CD4-positive, alpha-beta T cell treated with Interleukin-4 for 1 hour (primary cell): Measurements from ENCODE around the gene SPINK9.
A peak's percentile ranks its signal among the peaks of the same experiment; 100 is the strongest.

Experiments used
- DNase-seq, 2 donors: peaks; one replicate each; pipeline ENCODE4 v3.0.0-alpha.2; 2020 to 2022

Gene SPINK9

GRCh38 chr5:148372166-148372725 lies 36.9 kb downstream of the SPINK9 start:
- DNase-seq = no peak

GRCh38 chr5:148372893-148373292 lies 37.5 kb downstream of the SPINK9 start:
- no peak for DNase-seq

GRCh38 chr5:148374690-148375360 lies 39.5 kb downstream of the SPINK9 start:
- peak; percentile 34 to 41 for DNase-seq

DNA sequence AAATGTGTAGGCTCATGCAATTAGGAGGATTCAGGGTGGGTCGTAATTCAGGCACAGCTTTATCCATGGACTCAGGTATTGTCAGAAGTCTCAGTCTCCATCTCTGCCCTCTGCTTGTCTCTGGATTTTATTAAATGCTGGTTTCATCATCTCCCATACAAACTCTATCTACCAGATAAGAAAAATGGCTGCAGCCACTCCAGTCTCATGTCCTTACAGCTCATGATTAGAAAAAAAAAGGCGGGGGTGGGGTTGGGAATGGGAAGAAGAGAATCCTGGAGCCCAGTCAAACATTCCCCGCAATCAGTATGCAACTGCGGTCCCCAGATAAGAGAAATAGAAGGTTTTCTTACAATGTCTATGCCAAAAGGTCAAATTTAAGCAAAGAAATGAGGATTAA lies 40.8 kb downstream of the SPINK9 start:
- no peak for DNase-seq

DNA sequence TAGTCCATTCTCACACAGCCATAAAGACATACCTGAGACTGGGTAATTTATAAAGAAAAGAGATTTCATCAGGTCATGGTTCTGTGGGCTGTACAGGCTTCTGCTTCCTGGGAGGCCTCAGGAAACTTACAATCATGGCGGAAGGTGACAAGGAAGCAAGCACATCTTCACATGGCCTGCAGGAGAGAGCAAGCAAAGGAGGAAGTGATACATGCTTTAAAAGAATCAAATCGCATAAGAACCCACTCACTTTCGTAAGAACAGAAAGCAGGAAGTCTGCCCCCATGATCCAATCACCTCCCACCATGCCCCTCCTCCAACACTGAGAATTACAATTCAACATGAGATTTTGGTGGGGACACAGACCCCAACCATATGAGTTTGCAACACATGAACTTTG lies 43.3 kb downstream of the SPINK9 start:
- DNase-seq = no peak

DNA sequence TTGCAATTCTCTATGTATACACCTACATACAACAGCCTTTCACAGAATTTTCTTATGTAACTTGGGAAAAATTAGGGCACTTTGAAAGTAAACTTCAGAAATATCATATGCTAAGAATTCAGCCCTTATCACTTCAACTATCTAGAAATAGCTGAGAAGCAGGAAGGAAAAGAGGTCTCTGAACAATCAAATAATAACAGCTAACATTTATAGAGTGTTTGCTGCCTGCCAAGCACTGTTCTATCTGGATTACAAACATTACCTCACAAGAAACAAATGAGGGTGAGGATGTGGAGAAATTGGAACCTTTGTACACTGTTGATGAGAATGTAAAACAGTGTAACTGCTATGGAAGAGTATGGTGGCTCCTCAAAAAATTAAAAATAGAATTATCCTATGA lies 44.0 kb downstream of the SPINK9 start:
- no peak for DNase-seq

DNA sequence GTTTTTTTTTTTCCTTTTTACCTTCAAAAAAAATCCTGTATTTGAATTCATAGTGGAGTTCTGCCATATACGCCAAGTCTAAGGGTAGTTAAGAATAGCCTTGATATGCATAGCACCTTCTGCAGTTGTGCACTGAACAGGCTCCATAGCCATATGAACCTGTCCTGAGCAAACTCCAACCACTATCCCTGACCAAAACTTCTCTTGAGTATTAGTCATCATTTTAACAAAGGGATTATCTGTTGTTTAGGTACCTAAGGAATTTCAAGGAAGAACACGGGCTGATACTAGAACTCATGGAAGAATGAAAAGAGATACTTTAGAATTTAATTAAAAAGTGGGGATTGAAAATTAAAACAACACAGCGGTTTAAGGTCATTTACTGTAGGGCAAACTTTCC lies 46.5 kb downstream of the SPINK9 start:
- no peak for DNase-seq

DNA sequence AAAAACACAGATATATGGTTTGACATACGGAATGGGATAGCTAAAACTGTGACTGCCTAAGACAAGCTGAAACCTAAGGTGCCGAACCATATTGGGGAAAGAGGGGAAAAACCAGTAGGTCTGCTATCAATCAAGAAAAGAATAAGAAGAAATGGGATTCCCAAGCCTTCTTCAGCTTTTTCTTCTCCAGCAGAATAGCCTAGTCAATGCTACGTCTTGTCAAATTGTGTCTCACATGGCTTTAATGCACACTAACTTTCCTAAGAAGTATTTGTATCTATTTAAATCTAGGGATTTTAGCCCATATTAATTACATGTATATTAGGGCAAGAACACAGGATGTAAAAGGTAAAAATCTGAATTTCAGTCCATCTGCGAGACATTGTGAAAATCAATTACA lies 47.6 kb downstream of the SPINK9 start:
- DNase-seq = no peak

DNA sequence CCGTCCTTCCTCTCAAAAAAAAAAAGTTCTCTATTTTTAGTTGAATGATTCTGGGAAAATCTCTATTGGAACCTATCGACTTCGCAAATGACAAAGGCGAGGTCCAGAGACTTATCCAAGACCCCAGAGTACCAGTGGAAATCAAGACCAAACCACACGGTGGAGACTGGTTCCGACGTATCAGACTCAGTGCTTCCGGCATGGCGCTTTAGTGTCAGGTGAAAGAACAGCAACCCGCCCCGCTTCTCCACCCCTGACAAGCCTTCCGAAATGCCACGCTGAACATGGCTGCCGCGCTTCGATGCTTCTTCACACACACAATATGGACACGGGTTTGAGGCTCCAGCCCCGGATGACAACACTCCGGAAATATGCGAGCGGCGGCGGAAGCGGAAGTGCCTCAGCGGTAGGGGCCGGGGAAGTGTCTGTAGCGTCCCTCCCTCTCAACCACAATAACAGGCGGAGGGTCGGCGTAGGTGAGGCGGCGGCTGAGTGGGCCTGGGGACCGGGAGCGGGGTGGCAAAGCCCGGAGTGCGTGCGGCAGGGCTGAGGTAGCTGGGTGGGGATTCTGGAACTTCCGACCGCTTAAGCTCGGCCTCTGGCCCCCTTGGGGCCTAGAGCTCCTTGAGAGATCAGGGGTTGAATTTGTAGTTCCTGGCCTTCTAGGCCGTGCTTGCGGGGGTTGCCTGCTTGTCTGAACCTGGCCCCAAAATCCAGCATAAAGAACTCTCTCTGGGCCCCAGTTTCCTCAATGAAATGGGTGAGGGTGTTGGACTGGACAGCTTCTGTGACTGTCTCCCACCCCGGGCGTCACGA lies 48.4 kb downstream of the SPINK9 start, which contains the start of gene FBXO38:
FBXO38 (plus strand) TSS at position 395 of the 816 bp plus-strand sequence. CDS start 10,819 bp downstream, outside the sequence.
- peak; percentile 98 for DNase-seq

DNA sequence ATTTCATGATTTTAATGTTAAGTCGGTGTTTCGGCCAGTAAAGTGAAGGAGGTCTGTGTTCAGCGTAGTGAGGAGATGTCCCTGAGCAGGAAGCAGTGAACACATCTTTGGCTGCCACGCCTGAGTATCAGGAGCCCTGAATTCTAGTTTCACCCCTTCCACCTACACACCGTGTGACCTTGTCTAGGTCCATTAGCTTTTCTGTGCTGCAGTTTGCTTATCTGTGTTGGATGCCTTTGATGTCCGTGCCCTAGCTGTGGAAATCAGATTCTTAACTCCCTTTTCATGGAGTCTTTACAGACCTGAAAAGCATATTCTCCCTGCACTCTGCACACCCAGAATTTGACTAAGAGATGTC lies 49.0 kb downstream of the SPINK9 start:
- no peak for DNase-seq

DNA sequence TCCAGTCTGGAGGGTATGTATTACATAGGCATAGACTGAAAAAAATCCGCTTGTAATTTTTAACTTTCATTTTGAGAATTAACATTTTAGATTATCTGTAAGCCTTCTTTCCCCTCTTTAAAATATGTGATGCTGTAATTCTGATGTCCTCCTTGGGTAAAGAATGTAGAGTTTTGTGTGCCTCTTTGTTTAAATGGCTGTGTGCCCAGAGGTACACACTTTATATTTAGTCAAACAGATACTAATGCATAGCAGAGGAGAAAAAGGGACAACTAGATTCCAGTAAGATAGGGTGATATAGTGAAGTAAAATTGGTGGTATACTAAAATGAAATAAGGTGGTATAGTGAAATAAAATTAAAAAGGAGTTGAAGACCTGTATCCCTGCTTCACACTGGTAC lies 49.7 kb downstream of the SPINK9 start:
- DNase-seq = no peak

GRCh38 chr5:148386041-148386440 lies 50.7 kb downstream of the SPINK9 start:
- no peak for DNase-seq

- DNase-seq = no peak
Observed at GRCh38 chr5:148387325-148387724, 52.0 kb downstream of the SPINK9 start.

- DNase-seq = no peak
Observed at GRCh38 chr5:148388696-148389095, 53.3 kb downstream of the SPINK9 start.
